ENCODE data around the gene PEX5L.

- TF ChIP-seq POLR2A (IDR thresholded peaks at IDR 0.05) = no peak
- no peak for TF ChIP-seq CTCF (IDR thresholded peaks at IDR 0.05)
- TF ChIP-seq POLR2AphosphoS5 (IDR thresholded peaks at IDR 0.05) = no peak
- TF ChIP-seq EP300 (IDR thresholded peaks at IDR 0.05) = no peak
Observed at GRCh38 chr3:179971280-179971679, 65.5 kb downstream of the PEX5L start.

Measured in stomach (tissue), 4 donors.